HG02970 (cell line): ENCODE data around the gene ACSS1.

Experiments
- ATAC-seq: cut with Tn5 transposase; IDR thresholded peaks from one replicate; pipeline ENCODE4 v1.9.1; 2021; ENCODE audit warnings: mild to moderate bottlenecking, moderate library complexity, moderate number of reproducible peaks; ENCODE audit not compliant: unreplicated experiment, low FRiP score

ACSS1 gene

GRCh38 chr20:25033265-25033923 lies 24.5 kb downstream of the ACSS1 start:
- no peak for ATAC-seq

- no peak for ATAC-seq
Observed at GRCh38 chr20:25032478-25033264, 25.3 kb downstream of the ACSS1 start.

GRCh38 chr20:25032065-25032477 lies 25.9 kb downstream of the ACSS1 start:
- ATAC-seq, result no peak

GRCh38 chr20:25031241-25031640 lies 26.7 kb downstream of the ACSS1 start:
- ATAC-seq, result no peak

- no peak for ATAC-seq
Observed at GRCh38 chr20:25030649-25031207, 27.2 kb downstream of the ACSS1 start.

GRCh38 chr20:25030007-25030648 lies 27.8 kb downstream of the ACSS1 start:
- no peak for ATAC-seq

- no peak for ATAC-seq
Observed at GRCh38 chr20:25025986-25026605, 31.8 kb downstream of the ACSS1 start.

GRCh38 chr20:25025091-25025861 lies 32.7 kb downstream of the ACSS1 start:
- no peak for ATAC-seq

GRCh38 chr20:25024171-25024570 lies 33.8 kb downstream of the ACSS1 start:
- no peak for ATAC-seq

GRCh38 chr20:25023356-25023755 lies 34.6 kb downstream of the ACSS1 start:
- no peak for ATAC-seq

- ATAC-seq, result no peak
Observed at GRCh38 chr20:25022680-25023079, 35.3 kb downstream of the ACSS1 start.

GRCh38 chr20:25021336-25021735 lies 36.6 kb downstream of the ACSS1 start:
- no peak for ATAC-seq

- ATAC-seq, result no peak
Observed at GRCh38 chr20:25020901-25021301, 37.0 kb downstream of the ACSS1 start.

- ATAC-seq, result no peak
Observed at GRCh38 chr20:25020345-25020744, 37.6 kb downstream of the ACSS1 start.

GRCh38 chr20:25019381-25020155 lies 38.4 kb downstream of the ACSS1 start:
- no peak for ATAC-seq

- no peak for ATAC-seq
Observed at GRCh38 chr20:25018841-25019240, 39.1 kb downstream of the ACSS1 start.

GRCh38 chr20:25018425-25018824 lies 39.5 kb downstream of the ACSS1 start:
- no peak for ATAC-seq

- ATAC-seq, result no peak
Observed at GRCh38 chr20:25017257-25017803, 40.6 kb downstream of the ACSS1 start.

GRCh38 chr20:25016471-25016870 lies 41.5 kb downstream of the ACSS1 start:
- no peak for ATAC-seq
